HEK293 (cell line): ENCODE data around the gene SMPD3.

Experiments used
- ATF2 ChIP-seq: fragments of 450-650 bp; formaldehyde crosslinking; IDR thresholded peaks from 2 replicates; pipeline ENCODE4 v1.5.1; 2016; ENCODE audit warnings: missing biosample characterization, missing genetic modification characterization, low read depth
- CTCF ChIP-seq: fragments of 450-650 bp; formaldehyde crosslinking; IDR thresholded peaks from 2 replicates; pipeline ENCODE4 v1.5.1; 2016; ENCODE audit warnings: missing biosample characterization, missing genetic modification characterization
- PBX3 ChIP-seq: sonication (generic); formaldehyde crosslinking; IDR thresholded peaks from 2 replicates; pipeline ENCODE4 v1.8.1; 2022; ENCODE audit warnings: mild to moderate bottlenecking, moderate library complexity, missing genetic modification reagents
- SETDB1 ChIP-seq: IDR thresholded peaks from one replicate; pipeline ENCODE4 v1.6.1; 2017; ENCODE audit warnings: mild to moderate bottlenecking, low read length, moderate library complexity, mixed read lengths; ENCODE audit not compliant: insufficient read length
- ZBTB48 ChIP-seq: fragments of 450-650 bp; formaldehyde crosslinking; IDR thresholded peaks from 2 replicates; pipeline ENCODE4 v1.5.1; 2016; ENCODE audit warnings: missing biosample characterization, missing genetic modification characterization
- ZNF174 ChIP-seq: fragments of 450-650 bp; formaldehyde crosslinking; IDR thresholded peaks from 2 replicates; pipeline ENCODE4 v1.5.0; 2017; ENCODE audit warnings: missing biosample characterization, mild to moderate bottlenecking, missing genetic modification characterization
- ZNF223 ChIP-seq: fragments of 450-650 bp; formaldehyde crosslinking; IDR thresholded peaks from 2 replicates; pipeline ENCODE4 v1.5.1; 2016; ENCODE audit warnings: missing biosample characterization, missing genetic modification characterization
- ZNF274 ChIP-seq, 2 experiments: fragments of 200-500 bp in 1 of 2; fragments of 450-650 bp in 1 of 2; sonication (Bioruptor generic) in 1 of 2; formaldehyde crosslinking in 1 of 2; IDR thresholded peaks; 2 replicates each; pipeline versions ENCODE4 v1.5.1 to v1.6.1; 2014 to 2016; ENCODE audit warnings: borderline replicate concordance in 1 of 2, inconsistent platforms in 1 of 2, low read length in 1 of 2, missing biosample characterization in 1 of 2, missing genetic modification characterization in 1 of 2
- ZNF416 ChIP-seq: fragments of 450-650 bp; formaldehyde crosslinking; IDR thresholded peaks from 2 replicates; pipeline ENCODE4 v1.5.1; 2016; ENCODE audit warnings: missing biosample characterization, missing genetic modification characterization
- ZNF449 ChIP-seq: fragments of 450-650 bp; formaldehyde crosslinking; IDR thresholded peaks from 2 replicates; pipeline ENCODE4 v1.5.1; 2017; ENCODE audit warnings: missing biosample characterization, mild to moderate bottlenecking, missing genetic modification characterization, moderate library complexity
- ZNF626 ChIP-seq: fragments of 450-650 bp; sonication (Bioruptor Pico); formaldehyde crosslinking; IDR thresholded peaks from 2 replicates; pipeline ENCODE4 v1.5.1; 2018; ENCODE audit warnings: missing biosample characterization, missing genetic modification characterization, inconsistent platforms
- ZNF629 ChIP-seq: fragments of 450-650 bp; formaldehyde crosslinking; IDR thresholded peaks from 2 replicates; pipeline ENCODE4 v1.5.1; 2017; ENCODE audit warnings: missing biosample characterization, missing genetic modification characterization
- ZNF658 ChIP-seq: fragments of 450-650 bp; formaldehyde crosslinking; IDR thresholded peaks from 2 replicates; pipeline ENCODE4; 2016; ENCODE audit warnings: missing biosample characterization, missing genetic modification characterization
- TF ChIP-seq, protein P1 (sequence below): fragments of 450-650 bp; formaldehyde crosslinking; IDR thresholded peaks from 2 replicates; pipeline ENCODE4 v1.5.1; 2016; ENCODE audit warnings: missing biosample characterization, missing genetic modification characterization

DNA sequence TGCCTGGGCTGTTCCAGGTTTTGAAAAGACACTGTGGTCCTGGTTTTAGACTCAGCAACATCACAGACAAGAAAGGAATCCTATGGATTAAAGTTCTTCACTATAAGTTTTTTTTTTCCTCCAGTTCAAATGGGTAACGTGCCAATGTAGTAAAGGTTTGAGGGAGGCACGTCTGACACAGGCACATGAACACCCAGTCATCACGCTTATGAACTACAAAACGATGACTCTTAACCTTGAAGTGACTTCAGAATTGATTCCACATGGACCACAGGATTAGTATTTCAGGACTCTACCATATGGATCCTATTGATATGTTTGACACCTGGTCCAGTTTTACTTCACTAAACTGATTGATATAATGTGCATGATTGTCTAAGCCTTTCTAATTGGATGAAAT, 135.2 kb downstream of the SMPD3 start:
- TF ChIP-seq SETDB1 (no peak), CTCF (tag by site-specific recombination) (no peak), ZNF629 (tag by site-specific recombination) (no peak), ZNF449 (tag by site-specific recombination) (no peak), ZNF223 (no peak), ATF2 (tag by site-specific recombination) (no peak), ZNF416 (no peak), ZNF274 (IDR thresholded peaks at IDR 0.05; ENCODE audit: low read length) (no peak), ZNF274 (tag by site-specific recombination; IDR thresholded peaks at IDR 0.05; ENCODE audit: borderline replicate concordance) (no peak), PBX3 (no peak), ZNF658 (tag by site-specific recombination) (no peak), ZBTB48 (tag by site-specific recombination) (no peak), ZNF626 (tag by site-specific recombination) (no peak), ZNF174 (tag by site-specific recombination) (no peak)
- TF ChIP-seq, protein P1, sequence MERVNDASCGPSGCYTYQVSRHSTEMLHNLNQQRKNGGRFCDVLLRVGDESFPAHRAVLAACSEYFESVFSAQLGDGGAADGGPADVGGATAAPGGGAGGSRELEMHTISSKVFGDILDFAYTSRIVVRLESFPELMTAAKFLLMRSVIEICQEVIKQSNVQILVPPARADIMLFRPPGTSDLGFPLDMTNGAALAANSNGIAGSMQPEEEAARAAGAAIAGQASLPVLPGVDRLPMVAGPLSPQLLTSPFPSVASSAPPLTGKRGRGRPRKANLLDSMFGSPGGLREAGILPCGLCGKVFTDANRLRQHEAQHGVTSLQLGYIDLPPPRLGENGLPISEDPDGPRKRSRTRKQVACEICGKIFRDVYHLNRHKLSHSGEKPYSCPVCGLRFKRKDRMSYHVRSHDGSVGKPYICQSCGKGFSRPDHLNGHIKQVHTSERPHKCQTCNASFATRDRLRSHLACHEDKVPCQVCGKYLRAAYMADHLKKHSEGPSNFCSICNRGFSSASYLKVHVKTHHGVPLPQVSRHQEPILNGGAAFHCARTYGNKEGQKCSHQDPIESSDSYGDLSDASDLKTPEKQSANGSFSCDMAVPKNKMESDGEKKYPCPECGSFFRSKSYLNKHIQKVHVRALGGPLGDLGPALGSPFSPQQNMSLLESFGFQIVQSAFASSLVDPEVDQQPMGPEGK = no peak
